NB4 (cell line): ENCODE data around the gene HYCC1.

Experiments
- TF ChIP-seq, protein P1 (sequence below): IDR thresholded peaks from one replicate; pipeline ENCODE4 v1.5.1; 2012; ENCODE audit warnings: low read depth, low read length
- TF ChIP-seq, protein P2 (sequence below): IDR thresholded peaks from 2 replicates; pipeline ENCODE4 v1.6.1; 2011; ENCODE audit warnings: low read depth, low read length

DNA sequence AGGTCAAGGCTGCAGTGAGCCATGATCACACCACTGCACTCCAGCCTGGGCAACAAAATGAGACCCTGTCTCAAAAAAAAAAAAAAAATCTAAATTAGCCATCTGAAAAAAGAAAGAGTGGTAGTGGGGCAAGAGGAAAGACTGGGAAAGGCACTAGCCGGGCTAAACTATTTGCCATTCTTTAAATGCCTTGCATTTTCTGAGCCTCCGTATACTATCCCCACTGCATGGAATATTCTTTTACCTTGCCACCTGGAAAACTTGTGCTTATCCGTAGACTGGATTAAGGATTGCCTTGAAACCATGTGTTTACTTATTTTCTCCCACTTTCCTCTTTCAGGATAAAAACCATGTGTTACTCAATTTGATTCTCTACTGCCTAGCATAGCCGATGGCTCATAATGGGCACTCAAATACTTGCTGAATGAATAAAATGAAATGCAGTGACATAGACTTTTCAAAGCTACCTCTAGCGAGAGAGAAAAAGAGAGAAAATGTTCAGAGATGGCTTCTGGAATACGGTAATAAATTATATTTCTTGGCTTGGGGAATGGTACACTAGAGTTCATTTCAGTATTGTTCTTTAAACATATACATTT is 30.6 kb downstream of the HYCC1 start:
- TF ChIP-seq, protein P1, sequence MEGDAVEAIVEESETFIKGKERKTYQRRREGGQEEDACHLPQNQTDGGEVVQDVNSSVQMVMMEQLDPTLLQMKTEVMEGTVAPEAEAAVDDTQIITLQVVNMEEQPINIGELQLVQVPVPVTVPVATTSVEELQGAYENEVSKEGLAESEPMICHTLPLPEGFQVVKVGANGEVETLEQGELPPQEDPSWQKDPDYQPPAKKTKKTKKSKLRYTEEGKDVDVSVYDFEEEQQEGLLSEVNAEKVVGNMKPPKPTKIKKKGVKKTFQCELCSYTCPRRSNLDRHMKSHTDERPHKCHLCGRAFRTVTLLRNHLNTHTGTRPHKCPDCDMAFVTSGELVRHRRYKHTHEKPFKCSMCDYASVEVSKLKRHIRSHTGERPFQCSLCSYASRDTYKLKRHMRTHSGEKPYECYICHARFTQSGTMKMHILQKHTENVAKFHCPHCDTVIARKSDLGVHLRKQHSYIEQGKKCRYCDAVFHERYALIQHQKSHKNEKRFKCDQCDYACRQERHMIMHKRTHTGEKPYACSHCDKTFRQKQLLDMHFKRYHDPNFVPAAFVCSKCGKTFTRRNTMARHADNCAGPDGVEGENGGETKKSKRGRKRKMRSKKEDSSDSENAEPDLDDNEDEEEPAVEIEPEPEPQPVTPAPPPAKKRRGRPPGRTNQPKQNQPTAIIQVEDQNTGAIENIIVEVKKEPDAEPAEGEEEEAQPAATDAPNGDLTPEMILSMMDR = no peak
- TF ChIP-seq, protein P2, sequence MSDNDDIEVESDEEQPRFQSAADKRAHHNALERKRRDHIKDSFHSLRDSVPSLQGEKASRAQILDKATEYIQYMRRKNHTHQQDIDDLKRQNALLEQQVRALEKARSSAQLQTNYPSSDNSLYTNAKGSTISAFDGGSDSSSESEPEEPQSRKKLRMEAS = no peak
